Measurements from ENCODE around the gene HOXC11.
A peak's percentile ranks its signal among the peaks of the same experiment; 100 is the strongest.

The HOXC11 gene

DNA sequence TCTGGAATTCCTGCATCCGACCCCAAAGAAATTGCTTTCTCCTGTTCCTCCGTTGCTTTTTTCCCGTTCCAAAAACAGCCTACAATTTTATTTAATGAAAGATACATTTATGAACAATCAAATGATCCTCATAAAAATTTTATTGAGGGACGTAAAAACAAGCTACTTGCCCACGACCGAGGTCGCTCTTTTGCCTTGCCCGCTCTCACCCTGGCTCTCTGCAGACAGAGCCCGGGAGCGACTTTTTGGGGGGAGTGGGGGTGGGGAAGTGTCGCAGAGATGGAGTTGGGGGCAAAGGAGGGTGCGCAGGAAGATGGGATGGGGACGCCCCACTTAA is 25.9 kb downstream of the HOXC11 start:
- DNase-seq, result no peak

DNA sequence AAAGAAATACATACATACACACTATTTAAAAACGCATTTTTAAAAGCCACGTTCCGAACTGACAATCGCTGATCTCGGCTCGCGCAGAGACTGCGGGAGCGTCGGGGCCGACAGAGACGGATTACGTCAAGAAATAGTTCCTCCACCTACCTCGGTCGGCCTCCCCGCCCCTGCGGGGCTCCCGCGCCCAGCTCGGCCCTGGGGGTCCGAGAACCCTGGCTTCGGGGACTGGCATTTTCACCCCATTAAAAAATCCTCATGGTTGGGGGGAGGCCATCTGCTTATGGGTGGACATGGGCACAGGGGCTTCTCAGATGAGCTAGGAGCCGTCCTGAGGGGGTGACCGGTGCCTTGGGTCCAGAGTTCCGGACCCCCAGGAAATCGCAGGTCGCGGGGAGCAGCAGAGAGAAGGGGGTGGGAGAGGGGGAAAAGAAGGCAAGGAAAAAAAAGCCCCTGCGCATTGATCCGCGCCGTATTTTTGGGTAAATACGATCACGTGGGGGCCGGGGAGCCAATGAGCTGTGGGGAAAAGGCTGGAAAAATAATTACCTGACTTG is 26.7 kb downstream of the HOXC11 start:
- no peak for DNase-seq

DNA sequence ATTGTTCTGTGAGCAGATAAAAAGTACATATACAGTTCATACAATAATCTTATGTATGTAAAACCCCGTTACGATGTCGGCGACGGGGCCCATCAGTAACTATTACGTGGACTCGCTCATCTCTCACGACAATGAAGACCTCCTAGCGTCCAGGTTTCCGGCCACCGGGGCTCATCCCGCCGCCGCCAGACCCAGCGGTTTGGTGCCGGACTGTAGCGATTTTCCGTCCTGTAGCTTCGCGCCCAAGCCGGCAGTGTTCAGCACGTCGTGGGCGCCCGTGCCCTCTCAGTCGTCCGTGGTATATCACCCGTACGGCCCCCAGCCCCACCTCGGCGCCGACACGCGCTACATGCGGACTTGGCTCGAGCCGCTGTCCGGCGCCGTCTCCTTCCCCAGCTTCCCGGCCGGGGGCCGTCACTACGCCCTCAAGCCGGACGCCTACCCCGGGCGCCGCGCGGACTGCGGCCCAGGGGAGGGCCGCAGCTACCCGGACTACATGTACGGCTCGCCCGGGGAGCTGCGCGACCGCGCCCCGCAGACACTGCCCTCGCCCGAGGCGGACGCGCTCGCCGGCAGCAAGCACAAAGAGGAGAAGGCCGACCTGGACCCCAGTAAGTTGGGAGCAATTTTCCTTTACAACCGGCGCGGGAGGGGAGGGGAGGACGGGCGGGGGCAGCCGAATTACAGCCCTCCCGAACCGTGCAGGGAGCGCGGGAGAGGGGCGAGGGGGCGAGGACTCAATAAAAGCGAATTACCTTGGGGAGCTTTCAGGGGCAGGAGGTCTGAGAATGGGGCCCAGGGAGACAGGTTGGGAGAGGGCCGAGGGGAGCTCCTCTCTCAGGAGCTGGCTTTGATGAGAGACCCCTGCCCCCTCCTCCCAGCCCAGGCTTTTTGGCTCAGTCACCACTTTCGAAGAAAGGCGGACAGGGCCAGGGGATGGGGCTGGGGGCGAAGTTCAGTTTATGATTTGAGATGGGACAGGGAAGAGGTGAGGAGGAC is 27.5 kb downstream of the HOXC11 start, which contains the start of gene HOXC9:
TSS of gene HOXC9 (plus strand) at position 46 of the 999 bp plus-strand sequence. CDS start at position 74, 28 bp downstream.
- no peak for DNase-seq

DNA sequence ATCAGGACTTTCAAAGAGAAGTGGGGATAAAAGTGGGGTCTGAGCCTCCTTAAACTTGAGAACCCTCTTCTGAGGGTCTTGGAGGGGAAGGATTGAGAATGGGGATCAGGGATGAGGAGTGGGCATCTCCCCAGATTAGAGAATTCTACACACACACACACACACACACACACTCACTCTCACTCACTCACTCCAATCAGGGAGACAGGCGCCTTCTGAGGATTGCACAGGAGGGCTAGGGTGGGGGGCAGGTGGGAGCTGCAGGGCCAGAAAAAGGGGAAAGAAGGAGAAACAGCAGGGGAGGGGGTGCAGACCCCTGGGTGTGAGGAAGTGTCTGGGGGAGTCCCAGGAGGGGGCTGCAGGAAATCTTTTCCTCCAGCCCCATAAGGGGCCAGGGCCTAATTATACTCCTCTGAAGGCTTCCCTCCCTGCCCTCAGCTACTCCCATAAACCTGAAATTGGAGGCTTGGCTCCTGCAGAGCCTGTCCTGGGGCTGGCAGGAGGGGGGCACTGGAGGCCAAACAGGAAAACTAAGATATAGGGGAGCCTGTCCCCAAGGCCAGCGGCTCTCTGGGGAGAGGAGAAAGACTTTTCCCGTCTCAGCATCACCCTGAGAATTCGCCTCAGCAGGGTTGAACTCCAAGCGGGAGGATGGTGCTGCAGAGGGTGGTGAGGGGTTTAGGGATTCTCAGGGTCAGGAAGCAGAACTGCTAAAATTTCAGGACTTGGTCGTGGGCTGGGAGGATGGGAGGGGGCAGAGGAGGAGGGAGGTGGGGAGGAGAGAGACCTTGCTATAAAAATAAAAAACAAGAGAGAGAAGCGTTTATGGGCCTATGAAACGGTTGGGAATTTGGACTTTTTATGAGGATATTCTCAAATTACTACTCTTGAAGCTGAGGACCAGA is 28.6 kb downstream of the HOXC11 start:
- DNase-seq, result no peak

DNA sequence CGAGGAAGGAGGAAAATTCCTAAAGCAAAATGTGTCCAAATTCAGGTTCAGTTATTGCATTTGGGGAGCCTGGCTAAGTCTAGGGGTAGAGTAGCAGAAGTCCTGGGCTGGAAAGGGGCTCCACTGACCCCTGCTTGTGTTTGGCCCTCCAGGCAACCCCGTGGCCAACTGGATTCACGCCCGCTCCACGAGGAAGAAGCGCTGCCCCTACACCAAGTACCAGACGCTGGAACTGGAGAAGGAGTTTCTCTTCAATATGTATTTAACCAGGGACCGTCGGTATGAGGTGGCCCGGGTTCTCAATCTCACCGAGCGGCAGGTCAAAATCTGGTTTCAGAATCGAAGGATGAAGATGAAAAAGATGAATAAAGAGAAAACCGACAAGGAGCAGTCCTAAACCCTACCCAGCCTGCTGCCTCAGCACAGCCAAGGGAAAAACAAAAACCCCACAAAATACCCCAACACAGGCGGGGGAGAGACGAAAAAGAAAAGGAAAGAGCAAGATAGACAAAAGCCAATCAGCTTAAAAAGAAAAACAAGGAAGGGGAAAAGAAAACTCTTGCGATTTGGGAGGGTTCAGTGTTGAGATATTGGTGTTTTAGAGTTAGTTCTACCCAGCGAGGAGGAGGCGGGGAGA is 29.5 kb downstream of the HOXC11 start:
- no peak for DNase-seq

DNA sequence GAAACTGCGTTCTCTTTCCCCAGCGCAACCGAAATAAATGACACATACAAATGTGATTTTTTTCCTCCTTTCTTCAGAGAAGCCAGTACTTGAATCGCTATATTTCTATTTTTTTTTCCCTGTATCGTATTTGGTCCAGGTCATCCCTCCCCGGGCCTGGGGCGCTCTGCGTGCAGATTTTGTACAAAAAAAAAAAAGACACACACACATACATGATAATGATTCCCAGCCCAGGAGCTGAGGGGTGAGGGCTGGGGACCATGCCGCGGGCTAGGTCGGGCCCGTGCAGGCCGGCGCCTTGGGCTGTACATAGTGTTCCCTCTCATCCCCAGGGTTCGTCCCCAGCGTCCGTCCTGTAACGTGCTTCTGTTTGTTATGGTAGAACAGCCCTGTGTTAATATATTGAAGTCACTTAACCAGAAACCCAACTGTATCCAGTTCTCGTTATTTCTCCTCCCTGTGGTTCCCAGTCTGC is 30.0 kb downstream of the HOXC11 start:
- DNase-seq, result no peak

DNA sequence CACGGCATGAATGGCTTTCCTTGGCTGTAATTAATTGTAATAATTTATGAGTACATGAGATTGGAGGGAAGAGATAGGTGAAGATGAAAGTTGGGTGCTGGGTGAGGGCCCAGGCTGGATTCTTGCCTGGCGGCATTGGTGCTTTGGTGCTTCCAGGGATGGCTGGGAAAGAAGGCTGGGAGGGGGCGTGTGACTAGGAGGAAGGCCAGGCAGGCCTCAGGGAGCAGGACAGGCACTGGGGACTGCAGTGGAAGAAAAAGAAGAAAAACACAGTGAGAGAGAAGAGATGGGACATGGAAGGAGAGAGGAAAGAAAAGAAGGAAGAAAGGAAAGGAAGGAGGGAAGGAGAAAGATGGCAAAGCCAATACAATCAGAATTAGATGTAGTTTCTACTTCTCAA is 30.7 kb downstream of the HOXC11 start:
- DNase-seq, result no peak

DNA sequence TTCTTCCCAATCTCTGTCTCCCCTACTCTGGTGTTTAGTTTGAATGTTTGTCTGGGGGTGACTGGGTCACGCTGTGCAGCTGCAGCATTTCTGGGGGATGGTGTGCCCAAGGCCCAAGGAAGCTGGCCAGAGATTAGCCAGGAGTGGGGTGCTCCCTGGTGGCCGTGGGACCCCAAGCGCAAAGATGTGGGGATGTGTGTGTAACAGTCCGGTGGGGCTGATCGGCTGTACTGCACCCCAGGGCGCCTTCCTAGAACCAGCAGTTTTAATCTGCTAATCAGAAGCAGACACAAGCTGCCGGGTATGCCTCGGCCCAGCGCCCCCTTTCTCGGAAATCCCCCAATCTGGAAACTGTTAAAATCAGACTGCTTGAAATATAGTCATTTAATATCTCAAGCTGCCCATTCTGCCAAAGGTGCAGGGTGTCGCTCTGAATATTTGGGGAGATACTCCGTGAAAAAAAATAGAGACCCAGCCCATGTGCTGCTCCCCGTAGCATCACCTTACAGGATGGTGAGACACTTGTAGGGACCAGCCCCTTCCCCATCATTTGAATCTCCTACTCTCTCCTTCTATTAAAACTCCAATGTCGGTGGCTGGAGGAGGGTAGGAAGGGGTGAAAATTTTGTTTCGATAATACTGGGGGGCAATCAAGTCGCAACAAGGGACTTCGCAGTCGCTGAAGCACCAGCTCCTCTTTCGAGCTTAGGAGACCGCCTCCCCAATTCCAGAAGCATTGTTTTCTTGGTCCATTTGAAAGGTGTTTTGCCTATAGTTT is 31.3 kb downstream of the HOXC11 start:
- no peak for DNase-seq

DNA sequence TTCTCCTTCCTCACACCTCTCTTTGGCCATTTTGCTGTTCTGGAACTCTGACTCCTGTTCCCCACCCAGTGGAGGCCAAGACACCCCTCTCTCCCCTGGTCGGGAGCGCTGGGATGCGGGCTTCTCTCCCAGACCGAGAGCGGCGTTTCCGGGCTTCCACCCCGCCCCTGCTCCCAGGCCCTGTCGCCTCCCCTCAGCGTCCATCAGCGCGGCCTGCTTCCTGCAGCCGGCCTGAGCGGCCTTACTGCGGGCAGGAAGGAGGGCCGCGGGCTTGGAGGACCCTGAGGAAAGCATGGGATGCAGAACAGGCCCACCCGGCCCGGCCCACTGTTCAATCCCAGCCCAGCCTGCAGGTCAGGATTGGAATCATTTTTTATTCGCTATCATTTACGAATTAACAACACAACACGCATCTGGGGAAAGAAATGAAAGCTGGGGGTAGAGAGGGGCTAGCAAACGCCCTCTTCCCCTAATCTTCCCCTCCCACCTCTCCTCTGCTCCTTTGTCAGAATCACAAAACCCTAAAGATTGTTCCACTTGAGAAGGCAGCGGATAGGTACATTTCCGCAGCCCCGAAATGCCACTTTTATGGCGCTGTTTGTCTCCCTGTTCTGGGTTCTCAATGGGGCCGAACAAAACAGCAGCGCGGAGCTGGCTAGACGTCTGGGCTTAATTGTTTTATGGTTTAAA is 32.1 kb downstream of the HOXC11 start:
- no peak for DNase-seq

DNA sequence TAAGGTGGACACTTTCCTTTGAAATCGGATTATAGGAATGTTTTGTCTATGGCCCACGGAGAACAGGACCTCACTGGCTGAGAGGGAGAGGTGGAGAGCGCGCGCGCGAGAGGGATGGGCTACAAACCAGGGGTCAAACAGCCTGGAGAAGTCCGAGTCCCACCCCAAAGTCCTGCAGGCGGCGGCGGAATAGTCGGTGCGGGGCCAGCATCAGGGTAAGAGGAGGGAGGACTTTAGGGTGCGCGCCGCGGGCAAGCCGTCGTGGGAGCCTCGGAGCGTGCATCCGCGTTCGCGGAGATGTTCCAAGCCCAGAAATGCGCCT is 32.6 kb downstream of the HOXC11 start:
- DNase-seq, result no peak

DNA sequence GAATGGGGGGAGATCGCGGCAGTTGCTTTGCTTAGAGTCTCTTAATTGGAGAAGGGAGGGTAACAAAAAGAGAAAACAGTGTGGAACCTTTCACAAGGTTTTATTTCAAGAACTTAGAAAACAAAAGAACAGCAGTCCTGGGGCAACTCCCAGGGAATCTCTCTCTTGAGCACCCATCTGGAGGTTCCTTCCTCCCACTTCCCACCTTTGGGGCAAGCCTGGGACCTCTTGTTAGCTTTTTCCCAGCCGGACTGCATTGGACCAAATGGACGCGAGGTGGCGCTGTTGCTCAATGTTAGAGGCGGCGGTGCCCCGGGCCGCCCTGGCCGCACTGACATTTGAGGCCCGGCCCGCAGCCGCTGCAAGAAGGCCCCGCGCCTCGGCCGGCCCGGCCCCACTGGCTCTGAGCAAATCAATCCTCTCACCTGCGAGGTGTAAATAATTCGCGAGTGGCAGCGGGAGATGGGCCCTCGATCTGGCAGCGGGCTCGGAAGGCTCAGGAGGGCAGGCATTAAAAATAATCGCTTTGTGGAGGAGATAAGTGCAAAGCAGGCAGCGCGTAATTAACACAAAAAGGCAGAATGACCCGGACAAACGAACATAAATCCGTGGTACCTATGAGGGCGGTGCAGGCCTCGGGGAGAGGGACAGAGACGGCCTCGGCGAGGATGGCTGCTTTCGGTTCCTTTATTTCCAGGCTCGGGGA is 33.1 kb downstream of the HOXC11 start:
- DNase-seq, result peak; percentile 97

DNA sequence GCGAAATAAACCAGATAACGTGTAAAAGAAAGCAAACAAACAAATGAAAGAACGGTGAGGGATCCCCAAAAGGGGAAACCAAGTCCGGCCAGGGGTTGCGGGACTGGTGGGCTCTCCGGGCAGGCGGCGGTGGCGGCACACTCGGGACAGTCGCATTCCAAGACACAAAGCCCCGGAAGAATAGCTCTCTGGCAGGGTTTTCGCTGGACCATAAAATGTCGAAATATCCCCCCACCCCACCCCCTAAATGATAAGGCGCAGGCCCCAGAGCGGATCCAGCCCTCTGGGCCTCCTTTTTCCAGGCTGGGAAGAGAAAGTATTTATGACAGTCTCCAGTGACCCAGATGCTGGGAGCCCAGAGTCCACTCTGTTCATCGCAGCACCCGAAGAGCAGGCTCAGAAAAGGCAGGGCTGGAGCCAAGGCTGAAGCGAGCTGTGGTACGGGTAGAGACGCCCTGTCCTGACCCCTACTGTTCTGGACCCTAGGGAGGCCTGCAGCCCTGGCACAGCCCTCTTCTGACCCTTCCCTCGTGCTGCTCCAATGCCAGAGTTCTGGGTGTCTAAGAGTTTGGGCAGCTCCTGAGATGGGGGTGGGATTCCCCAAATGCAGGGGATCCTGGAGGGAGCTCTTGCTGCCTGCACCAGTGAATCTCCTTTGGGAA is 33.8 kb downstream of the HOXC11 start:
- DNase-seq, result no peak

GRCh38 chr12:54007538-54008259 is 34.8 kb downstream of the HOXC11 start:
- no peak for DNase-seq

DNA sequence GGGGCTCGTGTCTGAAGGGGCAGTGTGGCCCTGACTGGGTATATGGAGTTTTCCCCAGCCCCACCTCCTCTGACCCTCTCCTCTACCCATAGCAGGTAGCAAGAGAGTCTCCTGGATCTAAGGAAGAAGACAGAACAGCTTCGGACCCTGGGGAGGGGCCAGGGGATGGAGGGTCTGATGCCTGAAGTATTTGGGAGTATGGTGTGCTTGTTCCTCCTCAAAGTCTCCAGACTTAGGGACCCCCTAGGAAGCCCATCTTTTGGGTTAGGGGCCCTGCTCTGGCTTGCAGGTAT is 35.3 kb downstream of the HOXC11 start:
- DNase-seq, result no peak

DNA sequence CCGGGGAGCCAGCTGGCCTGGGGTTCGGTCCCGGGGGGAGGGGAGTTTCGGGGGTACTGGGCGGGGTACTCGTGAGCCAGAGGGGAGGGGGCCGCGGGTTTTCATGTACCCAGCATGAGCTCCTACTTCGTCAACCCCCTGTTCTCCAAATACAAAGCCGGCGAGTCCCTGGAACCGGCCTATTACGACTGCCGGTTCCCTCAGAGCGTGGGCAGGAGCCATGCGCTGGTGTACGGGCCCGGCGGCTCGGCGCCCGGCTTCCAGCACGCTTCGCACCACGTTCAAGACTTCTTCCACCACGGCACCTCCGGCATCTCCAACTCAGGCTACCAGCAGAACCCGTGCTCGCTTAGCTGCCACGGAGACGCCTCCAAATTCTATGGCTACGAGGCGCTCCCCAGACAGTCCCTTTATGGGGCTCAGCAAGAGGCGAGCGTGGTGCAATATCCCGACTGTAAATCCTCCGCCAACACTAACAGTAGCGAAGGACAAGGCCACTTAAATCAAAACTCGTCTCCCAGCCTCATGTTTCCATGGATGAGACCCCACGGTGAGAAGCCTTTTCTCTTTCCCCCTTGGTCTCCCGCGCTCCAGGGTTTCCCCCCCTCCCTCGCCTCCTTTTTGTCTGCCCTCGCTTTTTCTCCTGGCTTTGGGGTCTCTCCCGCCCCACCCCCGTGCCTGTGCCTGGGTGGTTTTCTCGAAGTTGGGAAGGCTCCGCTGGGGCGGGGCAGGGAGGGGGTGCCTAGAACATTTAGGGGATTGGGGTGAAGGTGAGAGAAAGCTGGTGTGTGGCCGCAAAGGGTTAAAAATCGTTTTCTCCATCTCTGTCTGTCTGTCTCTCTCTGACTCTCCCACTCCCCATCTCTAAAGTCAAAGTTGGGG is 36.5 kb downstream of the HOXC11 start:
- no peak for DNase-seq

- no peak for DNase-seq
These were observed 37.4 kb downstream of the HOXC11 start for GRCh38 chr12:54010053-54010971.

- no peak for DNase-seq
These were observed 38.2 kb downstream of the HOXC11 start for GRCh38 chr12:54010972-54011664.

All from activated CD8-positive, alpha-beta memory T cell treated with anti-CD3 and anti-CD28 coated beads, Interleukin-2, amount 50 U/mL, for 48 hours (primary cell).